Measurements from ENCODE around the gene XIAP. TPM values are rescaled to one million over a fixed set of nuclear protein-coding genes. Genes with fewer than 3 reads are reported as not detected.
"Not testable (repeated sequence)": the region's sequence is repeated elsewhere in the genome, so short reads cannot be mapped to it uniquely, and the experiment has no call there.

Gene XIAP
- total RNA-seq: 10 to 100 TPM; 33.0 to 34.9 TPM
- 10.8 TPM for polyA plus RNA-seq

- ChIA-PET CTCF (no interaction called here), POLR2A (interaction anchor here (1.0 to 1.1 kb wide), 2 partner anchors 99 to 486 kb away, joined by 4 read pairs; partner anchors contain the start of gene SH2D1A)
- H3K4me3 ChIP-seq (ENCODE audit: low read length): peak within 1 kb of the TSS; percentile 74
- Mint-ChIP-seq H3K9me3 (peaks cover 0 to 2% (median 0%) of the 10 kb centered on the region in 5 donors), H3K4me1 (peaks cover 16 to 31% (median 24%) of the 10 kb centered on the region in 3 donors), H3K27ac (peak within 1 kb of the TSS; percentile 89 to 98 (median 97)), H3K36me3 (peaks cover 0 to 11% (median 2%) of the 10 kb centered on the region in 3 donors), H3K4me3 (peak within 1 kb of the TSS; percentile 85 to 99 (median 95)), H3K27me3 (peaks cover 0 to 2% of the 10 kb centered on the region in 2 donors)
- peaks cover 7% of the 10 kb centered on the region for H3K4me1 ChIP-seq (ENCODE audit: insufficient read depth, low read length)
- no peaks in the 10 kb centered on the region for H3K36me3 ChIP-seq (ENCODE audit: insufficient read depth, low read length)
- DNase-seq: peak; percentile 43 to 73 (median 68)
- no peaks in the 10 kb centered on the region for H3K9me3 ChIP-seq (ENCODE audit: low read length)
- H3K27me3 ChIP-seq (ENCODE audit: insufficient read depth, low read length, poor library complexity, severe bottlenecking): no peaks in the 10 kb centered on the region
- peak within 1 kb of the TSS; percentile 91 for H3K27ac ChIP-seq (ENCODE audit: low read depth, low read length)
Observed at GRCh38 chrX:123859846-123860838, at the start of gene XIAP. TSS of gene XIAP (plus strand) at chrX:123860053. CDS start at chrX:123885663, 25,610 bp downstream.

DNA sequence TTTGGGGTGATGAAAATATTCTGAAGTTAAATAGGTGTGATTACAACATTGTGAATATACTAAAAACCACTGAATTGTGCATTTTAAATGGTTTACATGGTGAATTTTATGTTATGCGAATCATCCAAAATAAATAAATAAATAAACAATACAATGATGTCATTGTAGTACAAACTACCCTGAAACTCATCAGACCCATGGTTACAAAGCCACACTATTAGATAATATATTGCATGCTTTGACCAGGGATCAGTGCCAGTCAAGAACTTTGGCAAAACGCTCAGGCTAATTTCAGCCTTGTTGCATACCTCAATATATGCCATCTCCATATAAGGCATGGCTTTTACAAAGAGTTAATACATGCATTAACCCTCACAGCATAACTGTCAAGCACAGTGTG lies 45.5 kb upstream of the XIAP start:
- no peak for DNase-seq
- Histone ChIP-seq H3K36me3 (ENCODE audit: insufficient read depth, low read length) (no peaks in the 10 kb centered on the region), H3K4me3 (ENCODE audit: low read length) (no peak overlapping the region), H3K27ac (ENCODE audit: low read depth, low read length) (no peak overlapping the region), H3K4me1 (ENCODE audit: insufficient read depth, low read length) (no peaks in the 10 kb centered on the region), H3K9me3 (ENCODE audit: low read length) (no peaks in the 10 kb centered on the region), H3K27me3 (ENCODE audit: insufficient read depth, low read length, poor library complexity, severe bottlenecking) (no peaks in the 10 kb centered on the region)
- no peaks in the 10 kb centered on the region for H3K36me3 Mint-ChIP-seq
- no peaks in the 10 kb centered on the region for H3K27me3 Mint-ChIP-seq
- CTCF ChIA-PET: no interaction called here
- POLR2A ChIA-PET: no interaction called here
- H3K27ac Mint-ChIP-seq: no peak overlapping the region
- H3K4me1 Mint-ChIP-seq: no peaks in the 10 kb centered on the region
- H3K4me3 Mint-ChIP-seq: no peak overlapping the region
- H3K9me3 Mint-ChIP-seq: no peaks in the 10 kb centered on the region

GRCh38 chrX:123814934-123815394 lies 44.9 kb upstream of the XIAP start:
- H3K9me3 ChIP-seq (ENCODE audit: low read length); H3K36me3 Mint-ChIP-seq; H3K27ac ChIP-seq (ENCODE audit: low read depth, low read length); H3K27ac Mint-ChIP-seq; H3K9me3 Mint-ChIP-seq; H3K4me3 Mint-ChIP-seq; H3K4me1 Mint-ChIP-seq; POLR2A ChIA-PET; H3K4me3 ChIP-seq (ENCODE audit: low read length); H3K27me3 ChIP-seq (ENCODE audit: insufficient read depth, low read length, poor library complexity, severe bottlenecking); H3K27me3 Mint-ChIP-seq; DNase-seq; H3K4me1 ChIP-seq (ENCODE audit: insufficient read depth, low read length); H3K36me3 ChIP-seq (ENCODE audit: insufficient read depth, low read length); CTCF ChIA-PET: not testable (repeated sequence)

DNA sequence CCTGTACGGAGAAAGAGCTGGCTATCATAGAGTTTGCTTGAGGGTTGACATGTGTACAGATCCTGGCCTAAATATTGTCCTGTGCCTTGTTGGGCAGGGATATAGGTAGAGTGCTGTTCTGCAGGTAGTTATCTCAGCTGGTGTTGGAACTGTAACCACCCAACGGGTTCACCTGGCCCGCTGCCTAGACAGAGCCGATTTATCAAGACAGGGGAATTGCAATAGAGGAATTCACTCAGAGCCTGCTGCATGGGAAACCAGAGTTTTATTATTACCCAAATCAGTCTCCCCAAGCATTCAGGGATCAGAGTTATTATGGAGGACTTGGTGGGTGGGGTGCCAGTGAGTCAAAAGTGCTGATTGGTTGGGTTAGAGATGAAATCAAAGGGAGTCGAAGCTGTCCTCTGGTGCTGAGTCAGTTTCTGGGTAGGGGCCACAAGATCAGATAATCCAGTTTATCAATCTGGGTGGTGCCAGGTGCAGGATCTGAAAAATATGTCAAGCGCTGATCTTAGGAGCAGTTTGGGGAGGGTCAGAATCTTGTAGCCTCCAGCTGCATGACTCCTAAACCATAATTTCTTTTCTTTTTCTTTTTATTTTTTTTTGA lies 42.5 kb upstream of the XIAP start:
- Mint-ChIP-seq H3K36me3 (no peaks in the 10 kb centered on the region), H3K27ac (no peak overlapping the region), H3K4me3 (no peak overlapping the region), H3K9me3 (no peaks in the 10 kb centered on the region), H3K4me1 (no peaks in the 10 kb centered on the region), H3K27me3 (no peaks in the 10 kb centered on the region)
- DNase-seq: no peak
- Histone ChIP-seq H3K27ac (ENCODE audit: low read depth, low read length) (no peak overlapping the region), H3K4me1 (ENCODE audit: insufficient read depth, low read length) (no peaks in the 10 kb centered on the region), H3K36me3 (ENCODE audit: insufficient read depth, low read length) (no peaks in the 10 kb centered on the region), H3K9me3 (ENCODE audit: low read length) (no peaks in the 10 kb centered on the region), H3K27me3 (ENCODE audit: insufficient read depth, low read length, poor library complexity, severe bottlenecking) (no peaks in the 10 kb centered on the region), H3K4me3 (ENCODE audit: low read length) (no peak overlapping the region)
- ChIA-PET POLR2A (no interaction called here), CTCF (no interaction called here)

DNA sequence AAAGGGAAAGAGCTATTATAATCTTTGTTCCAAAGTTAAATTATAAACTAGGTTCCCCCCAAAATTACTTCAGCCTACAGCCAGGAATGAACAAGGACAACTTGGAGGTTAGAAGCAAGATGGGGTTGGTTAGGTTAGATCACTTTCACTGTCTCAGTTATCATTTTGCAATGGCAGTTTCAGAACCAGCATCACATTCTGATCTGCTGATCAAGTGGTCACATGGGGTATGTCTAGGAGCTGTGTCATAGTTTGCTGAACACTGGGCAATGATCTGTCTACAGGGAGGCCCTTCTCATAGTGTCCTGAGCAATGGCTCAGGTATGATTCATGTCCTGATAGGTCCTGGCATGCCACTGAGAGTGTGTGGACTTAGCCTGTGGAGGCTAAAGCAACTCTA lies 41.6 kb upstream of the XIAP start:
- no peaks in the 10 kb centered on the region for H3K4me1 ChIP-seq (ENCODE audit: insufficient read depth, low read length)
- ChIA-PET CTCF (no interaction called here), POLR2A (no interaction called here)
- no peaks in the 10 kb centered on the region for H3K27me3 ChIP-seq (ENCODE audit: insufficient read depth, low read length, poor library complexity, severe bottlenecking)
- no peak for DNase-seq
- H3K27me3 Mint-ChIP-seq: no peaks in the 10 kb centered on the region
- H3K36me3 Mint-ChIP-seq: no peaks in the 10 kb centered on the region
- no peak overlapping the region for H3K27ac ChIP-seq (ENCODE audit: low read depth, low read length)
- no peaks in the 10 kb centered on the region for H3K36me3 ChIP-seq (ENCODE audit: insufficient read depth, low read length)
- H3K9me3 Mint-ChIP-seq: no peaks in the 10 kb centered on the region
- no peaks in the 10 kb centered on the region for H3K4me1 Mint-ChIP-seq
- no peak overlapping the region for H3K27ac Mint-ChIP-seq
- H3K4me3 Mint-ChIP-seq: no peak overlapping the region
- no peak overlapping the region for H3K4me3 ChIP-seq (ENCODE audit: low read length)
- H3K9me3 ChIP-seq (ENCODE audit: low read length): no peaks in the 10 kb centered on the region

- Histone ChIP-seq H3K36me3 (ENCODE audit: insufficient read depth, low read length) (no peaks in the 10 kb centered on the region), H3K4me3 (ENCODE audit: low read length) (no peak overlapping the region), H3K9me3 (ENCODE audit: low read length) (no peaks in the 10 kb centered on the region), H3K4me1 (ENCODE audit: insufficient read depth, low read length) (no peaks in the 10 kb centered on the region), H3K27ac (ENCODE audit: low read depth, low read length) (no peak overlapping the region), H3K27me3 (ENCODE audit: insufficient read depth, low read length, poor library complexity, severe bottlenecking) (no peaks in the 10 kb centered on the region)
- DNase-seq: no peak
- no peaks in the 10 kb centered on the region for H3K27me3 Mint-ChIP-seq
- H3K27ac Mint-ChIP-seq: peak overlapping the region in 1 of 8 donors; percentile 31
- H3K4me1 Mint-ChIP-seq: no peaks in the 10 kb centered on the region
- no peaks in the 10 kb centered on the region for H3K9me3 Mint-ChIP-seq
- H3K36me3 Mint-ChIP-seq: no peaks in the 10 kb centered on the region
- ChIA-PET CTCF (no interaction called here), POLR2A (no interaction called here)
- no peak overlapping the region for H3K4me3 Mint-ChIP-seq
Observed at GRCh38 chrX:123822965-123823364, 36.9 kb upstream of the XIAP start.

- Histone ChIP-seq H3K4me3 (ENCODE audit: low read length) (no peak overlapping the region), H3K27me3 (ENCODE audit: insufficient read depth, low read length, poor library complexity, severe bottlenecking) (no peaks in the 10 kb centered on the region), H3K9me3 (ENCODE audit: low read length) (no peaks in the 10 kb centered on the region), H3K27ac (ENCODE audit: low read depth, low read length) (no peak overlapping the region), H3K36me3 (ENCODE audit: insufficient read depth, low read length) (no peaks in the 10 kb centered on the region), H3K4me1 (ENCODE audit: insufficient read depth, low read length) (no peaks in the 10 kb centered on the region)
- ChIA-PET POLR2A (no interaction called here), CTCF (no interaction called here)
- no peak overlapping the region for H3K27ac Mint-ChIP-seq
- H3K36me3 Mint-ChIP-seq: no peaks in the 10 kb centered on the region
- H3K27me3 Mint-ChIP-seq: peaks cover 6 to 7% of the 10 kb centered on the region in 2 donors
- no peak for DNase-seq
- no peaks in the 10 kb centered on the region for H3K9me3 Mint-ChIP-seq
- H3K4me1 Mint-ChIP-seq: no peaks in the 10 kb centered on the region
- H3K4me3 Mint-ChIP-seq: no peak overlapping the region
Observed at GRCh38 chrX:123830309-123830708, 29.5 kb upstream of the XIAP start.

GRCh38 chrX:123833387-123833786 lies 26.5 kb upstream of the XIAP start:
- peak; percentile 26 to 67 (median 46) for DNase-seq
- Histone ChIP-seq H3K27ac (ENCODE audit: low read depth, low read length) (no peak overlapping the region), H3K36me3 (ENCODE audit: insufficient read depth, low read length) (no peaks in the 10 kb centered on the region), H3K4me3 (ENCODE audit: low read length) (no peak overlapping the region), H3K4me1 (ENCODE audit: insufficient read depth, low read length) (no peaks in the 10 kb centered on the region), H3K27me3 (ENCODE audit: insufficient read depth, low read length, poor library complexity, severe bottlenecking) (no peaks in the 10 kb centered on the region), H3K9me3 (ENCODE audit: low read length) (no peaks in the 10 kb centered on the region)
- ChIA-PET POLR2A (interaction anchor here (0.6 kb wide), 1 partner anchor 126 kb away, joined by 3 read pairs; no protein-coding TSS in a partner anchor), CTCF (interaction anchor here (0.6 to 1.8 kb wide), 13 partner anchors 13 to 512 kb away, joined by 3 to 5 read pairs (median 3); partner anchors contain the start of gene SH2D1A)
- Mint-ChIP-seq H3K36me3 (no peaks in the 10 kb centered on the region), H3K9me3 (no peaks in the 10 kb centered on the region), H3K4me1 (no peaks in the 10 kb centered on the region), H3K27ac (no peak overlapping the region), H3K4me3 (no peak overlapping the region), H3K27me3 (peaks cover 6 to 7% of the 10 kb centered on the region in 2 donors)
